Activated CD8-positive, alpha-beta memory T cell treated with anti-CD3 and anti-CD28 coated beads for 1 hour (primary cell): ENCODE data around the gene WDR48.
A peak's percentile ranks its signal among the peaks of the same experiment; 100 is the strongest.

Experiments used
- DNase-seq, 2 donors: peaks; one replicate each; pipeline ENCODE4 v3.0.0-alpha.2; 2020; ENCODE audit warnings: low read depth in 1 of 2; ENCODE audit errors: extremely low read depth in 1 of 2

WDR48 gene

DNA sequence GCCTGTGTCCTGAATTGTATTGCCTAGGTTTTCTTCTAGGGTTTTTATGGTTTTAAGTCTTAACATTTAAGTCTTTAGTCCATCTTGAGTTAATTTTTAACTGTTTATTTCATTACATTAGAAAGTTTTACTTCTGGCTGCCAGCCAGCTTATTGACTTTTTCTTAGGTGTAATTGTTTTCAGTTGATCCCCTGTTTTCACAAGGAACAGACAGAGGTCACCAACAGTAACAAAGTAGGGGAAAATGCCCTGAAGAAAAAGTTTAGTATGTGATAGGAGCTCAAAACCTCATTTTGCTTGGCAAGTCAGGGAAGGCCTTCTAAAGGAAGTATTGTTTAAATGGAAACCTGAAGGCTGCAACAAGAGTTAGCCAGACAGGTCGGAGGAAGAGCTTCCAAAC lies 10.4 kb downstream of the WDR48 start:
- DNase-seq, result no peak

DNA sequence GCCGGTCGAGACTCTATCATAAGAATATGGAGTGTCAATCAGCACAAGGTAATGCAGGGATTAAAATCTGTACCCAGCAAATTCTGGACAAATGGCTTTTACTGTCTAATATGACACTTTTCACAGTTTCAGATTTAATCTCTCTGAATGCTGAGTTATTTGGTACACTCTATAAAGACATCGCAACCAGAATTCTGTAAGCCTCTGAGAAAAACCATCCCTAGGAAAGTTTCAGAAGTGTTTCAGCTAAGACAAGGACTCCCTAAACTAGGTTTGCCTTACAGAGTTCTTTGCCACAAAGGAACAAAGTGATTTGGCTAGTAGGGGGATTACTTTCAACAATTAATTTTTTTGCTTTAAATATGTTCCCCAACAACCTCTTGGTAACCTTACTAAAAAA lies 11.3 kb downstream of the WDR48 start:
- DNase-seq, result no peak

DNA sequence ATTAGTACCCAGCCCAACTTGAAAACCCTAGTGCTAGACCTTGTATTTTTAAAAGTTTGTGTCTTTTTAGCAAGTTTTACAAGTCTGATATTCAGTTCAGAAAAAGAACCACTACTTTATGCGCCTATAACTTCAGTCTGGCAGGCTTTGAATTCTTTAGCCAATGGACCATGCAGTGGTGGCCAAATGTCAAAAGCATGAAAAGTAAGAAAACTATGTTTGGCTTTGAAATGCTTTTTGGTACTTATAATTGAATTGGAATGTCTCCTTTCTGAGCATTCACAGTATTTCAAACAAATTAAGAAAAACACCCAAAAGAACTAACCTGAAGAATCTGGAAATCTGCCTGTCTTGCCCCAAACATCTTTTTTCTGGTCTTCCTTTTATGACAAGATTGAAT lies 12.8 kb downstream of the WDR48 start:
- no peak for DNase-seq

DNA sequence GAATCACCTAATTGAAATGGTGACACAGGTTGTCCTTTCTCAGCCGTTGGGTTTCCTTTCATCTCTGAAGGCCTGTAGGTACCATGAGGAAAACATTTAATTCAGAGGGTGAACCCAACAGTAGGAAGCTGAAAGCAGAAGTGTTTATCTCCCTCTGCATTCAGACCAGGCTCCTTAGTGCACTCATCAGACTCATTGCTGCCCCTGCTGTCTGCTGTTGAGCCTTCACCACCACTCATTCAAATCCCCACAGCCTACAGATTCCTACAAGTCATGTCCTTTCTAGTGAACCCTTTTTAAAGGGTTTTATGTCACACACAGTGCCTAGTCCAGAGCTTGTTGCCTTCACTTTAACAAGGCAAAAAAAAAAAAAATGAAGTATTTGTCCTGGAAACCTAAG lies 13.4 kb downstream of the WDR48 start:
- peak in 1 of 2 donors; percentile 0 for DNase-seq

DNA sequence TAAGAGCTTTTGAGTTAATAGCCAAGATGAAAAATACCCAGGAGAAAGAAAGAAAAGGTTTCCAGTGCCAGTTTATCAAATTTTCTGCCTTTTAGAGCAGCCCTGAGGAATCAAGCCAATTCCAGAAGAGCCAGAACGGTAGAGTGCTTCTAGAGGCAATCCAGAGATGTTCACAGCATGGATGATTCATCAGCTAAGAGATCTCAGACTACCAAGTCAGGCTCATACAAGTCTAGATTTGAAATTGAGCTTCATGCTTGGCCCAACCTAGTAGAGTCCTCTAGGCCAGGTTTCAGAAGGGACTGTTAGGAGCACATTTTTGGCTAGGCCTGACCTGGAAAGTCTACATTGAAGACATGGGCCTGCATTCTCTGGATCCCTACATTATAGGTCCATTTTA lies 15.5 kb downstream of the WDR48 start:
- DNase-seq, result no peak

DNA sequence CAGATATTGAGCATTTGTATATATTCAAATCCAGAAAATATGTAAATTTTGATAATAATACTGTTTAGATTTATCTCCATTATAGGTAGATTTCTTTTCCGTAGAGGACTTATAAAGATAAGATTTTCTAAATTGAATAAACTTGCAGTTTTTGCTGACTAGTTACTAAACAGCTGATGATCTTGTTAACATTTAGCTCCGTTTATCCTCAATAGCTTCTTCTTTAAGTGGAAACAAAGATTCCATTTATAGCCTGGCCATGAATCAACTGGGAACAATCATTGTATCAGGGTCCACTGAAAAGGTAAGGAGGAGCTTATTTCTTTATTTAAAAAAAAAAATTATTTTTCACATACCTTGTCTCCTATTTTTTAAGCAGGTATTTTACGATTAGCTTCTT lies 16.7 kb downstream of the WDR48 start:
- DNase-seq, result no peak

DNA sequence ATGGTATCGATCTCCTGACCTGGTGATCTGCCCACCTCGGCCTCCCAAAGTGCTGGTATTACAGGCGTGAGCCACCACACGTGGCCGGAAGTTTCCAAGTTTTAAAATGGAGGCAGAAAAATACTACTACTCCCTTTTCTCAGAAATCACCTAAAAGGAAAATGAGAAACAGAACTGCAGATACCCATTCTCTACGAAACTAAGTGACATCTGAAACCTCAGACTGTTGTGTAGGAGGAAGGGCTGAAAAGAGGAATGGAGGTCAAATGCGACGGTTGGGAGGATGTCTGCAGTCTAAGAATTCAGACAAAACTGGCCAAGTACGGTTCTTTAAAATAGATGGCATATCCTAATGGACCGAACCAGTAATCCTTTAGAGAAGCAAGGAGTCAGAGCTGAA lies 24.1 kb downstream of the WDR48 start:
- DNase-seq, result no peak

DNA sequence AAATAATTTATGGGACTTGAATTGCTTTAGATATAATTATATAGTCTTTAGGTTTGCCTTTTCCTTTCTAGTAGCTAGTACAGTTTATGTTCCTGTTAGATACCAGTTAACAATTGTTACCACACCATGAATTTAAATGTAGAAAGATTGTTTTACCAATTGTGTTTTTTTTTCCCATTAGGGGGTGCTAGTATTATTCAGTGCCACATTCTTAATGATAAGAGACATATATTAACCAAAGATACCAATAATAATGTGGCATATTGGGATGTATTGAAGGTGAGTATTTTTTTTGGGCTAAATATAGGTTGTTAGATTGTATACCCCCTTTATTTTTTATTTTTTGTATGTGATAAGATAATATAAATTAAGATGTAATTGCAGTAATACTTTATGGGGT lies 27.7 kb downstream of the WDR48 start:
- DNase-seq, result no peak

DNA sequence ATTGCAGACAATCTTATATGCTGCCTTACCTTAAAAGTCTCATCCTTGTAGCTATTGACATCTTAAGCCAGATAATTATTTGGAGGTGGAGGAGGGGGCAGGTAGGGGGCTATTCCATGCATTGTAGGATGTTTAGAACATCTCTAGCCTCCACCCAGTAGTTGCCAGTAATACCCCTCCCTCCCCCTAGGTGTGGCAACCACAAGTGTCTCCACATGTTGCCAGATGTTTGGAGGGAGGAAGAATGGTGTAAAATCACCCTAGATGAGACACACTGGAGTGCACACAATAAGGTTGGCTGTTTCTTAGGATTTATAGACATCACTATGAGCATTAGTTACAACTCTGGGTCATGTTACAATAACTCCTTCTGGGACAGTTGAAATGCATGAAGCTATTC lies 28.2 kb downstream of the WDR48 start:
- DNase-seq, result no peak

DNA sequence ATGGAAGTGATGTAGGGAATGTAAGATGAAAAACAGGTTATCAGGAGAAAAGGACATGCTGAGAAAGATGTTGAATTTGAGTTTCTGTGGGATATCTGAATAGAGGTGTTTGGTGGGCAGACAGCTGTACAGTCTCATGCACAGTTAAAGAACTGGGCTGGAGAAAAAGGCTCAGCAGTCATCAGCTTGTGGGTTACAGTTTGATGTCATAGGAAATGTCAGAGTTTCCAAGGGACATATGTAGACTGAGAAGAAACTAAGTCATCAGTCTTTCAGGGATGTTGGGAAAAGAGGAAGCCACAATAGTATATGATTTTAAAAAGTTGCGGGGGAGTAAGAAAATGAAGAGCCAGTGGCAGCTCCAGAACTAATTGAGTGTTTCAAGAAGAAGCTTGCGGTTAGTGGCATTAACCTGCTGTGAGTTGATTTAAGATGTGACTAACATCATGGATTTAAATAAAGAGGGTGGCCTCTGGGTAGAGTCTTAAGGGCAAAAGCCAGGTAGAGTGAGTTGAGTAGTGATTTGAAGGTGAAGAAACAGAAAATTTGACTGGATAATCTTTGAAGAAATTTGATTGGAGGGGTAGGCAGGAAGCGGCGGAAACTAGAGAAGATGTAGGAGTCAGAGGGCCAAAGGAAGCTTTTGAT lies 31.0 kb downstream of the WDR48 start:
- DNase-seq, result no peak

DNA sequence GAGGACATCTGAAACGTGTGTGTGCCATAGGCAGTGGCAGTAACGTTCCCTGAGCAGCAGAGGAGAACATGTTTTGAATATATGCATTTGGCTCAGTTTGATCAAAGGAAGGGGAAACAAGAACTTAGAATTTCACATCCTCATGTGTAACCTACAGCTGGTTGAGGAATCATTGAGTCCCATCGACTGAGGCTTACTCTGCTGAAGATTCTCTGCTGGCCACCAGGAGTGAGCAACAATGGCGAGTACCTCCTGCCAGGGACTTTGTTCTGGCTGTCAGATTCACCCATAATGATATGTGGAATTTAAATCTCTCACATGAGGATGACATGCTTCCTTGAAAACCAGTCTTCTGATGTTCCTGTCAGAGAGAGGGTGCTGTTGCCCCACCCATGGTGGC lies 34.3 kb downstream of the WDR48 start:
- no peak for DNase-seq

DNA sequence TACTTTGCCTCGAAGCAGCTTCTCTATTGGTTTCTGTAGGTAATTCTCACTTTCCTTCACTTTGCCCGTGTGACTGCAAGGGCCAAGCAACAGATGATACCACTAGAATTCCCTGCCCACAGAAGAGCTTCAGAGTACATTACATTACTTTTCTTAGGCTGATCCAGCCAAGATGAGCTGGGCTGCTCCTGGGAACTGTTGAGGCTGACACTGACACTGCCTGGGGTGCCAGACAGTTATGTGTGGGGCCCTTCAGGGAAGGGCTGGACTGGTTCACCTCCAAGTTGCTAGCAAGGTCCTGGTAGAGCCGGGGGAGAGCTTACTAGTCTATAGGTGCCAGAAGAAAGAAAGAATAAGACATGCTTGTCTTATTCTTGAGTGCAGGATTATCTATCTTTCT lies 36.6 kb downstream of the WDR48 start:
- no peak for DNase-seq

DNA sequence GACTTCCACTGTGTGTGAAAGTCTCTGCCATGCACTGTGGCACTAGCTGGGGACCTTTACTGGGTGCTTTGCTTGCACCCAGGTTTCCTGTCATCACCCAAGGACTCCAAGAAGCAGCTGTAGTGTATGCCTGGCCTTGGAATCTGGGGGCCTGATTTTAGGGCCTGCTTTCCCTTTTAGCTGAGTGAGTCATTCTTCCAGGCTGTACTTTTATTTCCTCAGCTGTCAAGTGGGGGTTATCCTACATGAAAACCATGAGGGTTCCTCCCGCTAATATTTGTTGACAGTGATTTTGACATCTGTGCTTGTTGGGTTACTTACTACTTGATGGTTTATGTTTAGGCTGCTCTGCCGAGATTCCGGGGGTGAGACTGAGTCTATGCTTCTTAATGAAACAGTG lies 37.1 kb downstream of the WDR48 start:
- no peak for DNase-seq

DNA sequence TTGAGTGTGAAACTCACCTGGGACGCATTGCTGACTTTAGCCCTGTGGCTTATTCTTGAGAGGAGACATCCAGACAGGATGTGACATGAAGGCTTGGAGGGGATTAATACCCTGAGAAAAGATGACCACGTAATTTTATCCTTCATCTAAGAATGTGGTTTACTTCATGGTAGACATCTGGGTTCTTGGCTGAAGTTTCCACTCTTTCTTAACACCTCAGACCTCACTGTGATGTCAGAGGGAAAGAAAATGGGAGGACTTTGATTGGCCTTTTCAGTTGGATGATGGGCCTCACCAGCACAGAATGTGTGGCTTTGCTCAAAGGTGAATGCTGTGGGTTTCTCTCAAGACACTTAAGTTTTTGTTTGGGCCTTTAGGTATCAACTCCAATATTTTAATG lies 39.1 kb downstream of the WDR48 start:
- DNase-seq, result no peak

DNA sequence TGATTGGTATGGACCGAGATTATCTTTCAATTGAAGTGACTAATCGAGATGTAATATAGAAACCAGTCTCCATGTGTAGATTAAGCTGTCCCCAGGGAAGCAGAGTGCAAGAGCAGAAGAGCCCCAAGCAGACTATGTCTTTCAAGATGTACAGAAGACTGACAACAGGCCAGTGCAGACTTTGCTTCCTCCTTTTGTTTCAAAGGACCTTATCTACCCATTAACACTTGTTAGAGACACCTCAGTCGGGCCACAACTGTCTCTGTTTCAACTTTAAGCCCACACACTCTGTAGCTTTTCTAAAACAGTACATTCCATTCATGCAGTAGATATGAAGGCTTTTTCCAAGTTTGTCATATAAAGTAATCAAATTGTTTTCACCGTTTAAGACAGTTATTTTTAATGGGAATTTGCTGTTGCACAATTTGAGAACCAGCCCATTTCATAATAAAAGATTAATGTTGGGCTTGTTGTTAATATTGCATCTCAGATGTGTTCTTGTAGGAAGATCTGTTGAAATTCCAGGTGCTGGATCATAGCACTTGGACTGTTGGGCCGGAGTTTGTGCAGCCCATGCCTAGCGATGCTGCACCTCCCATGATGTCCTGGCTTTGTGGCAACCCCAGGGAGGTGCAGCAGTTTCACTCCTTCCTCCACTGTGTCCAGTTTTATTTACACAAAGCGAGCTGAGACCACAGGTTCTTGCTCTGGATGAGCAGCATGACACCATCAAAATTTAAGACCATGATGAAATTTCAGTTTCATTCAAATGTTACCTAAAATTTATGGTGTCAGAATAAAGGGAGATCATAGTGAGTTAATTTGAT lies 43.2 kb downstream of the WDR48 start:
- no peak for DNase-seq

DNA sequence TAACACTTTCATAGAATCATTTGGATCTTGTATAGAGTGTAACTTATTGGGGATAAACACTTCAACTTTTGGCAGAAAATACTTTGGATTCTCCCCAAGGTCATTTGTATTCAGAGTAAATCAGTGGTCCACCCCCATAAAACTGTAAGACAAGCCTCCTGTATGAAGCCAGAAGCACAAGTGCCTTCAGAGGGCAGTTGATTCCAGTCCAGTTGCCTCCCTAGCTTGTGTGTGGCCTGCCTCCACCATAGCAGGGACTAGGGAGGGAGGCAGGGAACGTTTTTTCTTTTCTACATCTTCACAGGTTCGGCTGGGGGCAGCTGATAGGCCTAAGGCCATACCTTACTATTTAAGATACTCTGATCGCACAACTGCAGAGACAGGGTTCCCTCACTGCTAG lies 44.0 kb downstream of the WDR48 start:
- DNase-seq, result no peak

DNA sequence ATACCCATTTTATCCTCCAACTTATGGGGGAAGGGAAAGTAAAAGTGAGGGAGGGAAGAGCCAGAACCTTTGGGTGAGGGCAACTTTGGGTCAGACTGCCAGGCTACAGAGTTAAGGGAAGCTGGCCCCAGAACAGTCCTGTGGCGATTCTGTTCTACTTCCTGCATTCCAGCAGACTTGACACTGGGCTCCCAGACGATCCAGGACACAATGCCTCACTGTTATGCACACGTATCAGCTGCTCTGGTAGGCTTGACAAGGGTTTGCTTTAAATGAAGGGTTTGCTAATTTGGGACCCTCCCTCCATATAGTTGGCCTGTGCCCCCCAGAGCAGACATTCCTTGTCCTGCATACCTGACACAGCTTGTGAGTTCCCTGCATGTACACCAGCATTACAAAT lies 45.0 kb downstream of the WDR48 start:
- DNase-seq, result no peak

DNA sequence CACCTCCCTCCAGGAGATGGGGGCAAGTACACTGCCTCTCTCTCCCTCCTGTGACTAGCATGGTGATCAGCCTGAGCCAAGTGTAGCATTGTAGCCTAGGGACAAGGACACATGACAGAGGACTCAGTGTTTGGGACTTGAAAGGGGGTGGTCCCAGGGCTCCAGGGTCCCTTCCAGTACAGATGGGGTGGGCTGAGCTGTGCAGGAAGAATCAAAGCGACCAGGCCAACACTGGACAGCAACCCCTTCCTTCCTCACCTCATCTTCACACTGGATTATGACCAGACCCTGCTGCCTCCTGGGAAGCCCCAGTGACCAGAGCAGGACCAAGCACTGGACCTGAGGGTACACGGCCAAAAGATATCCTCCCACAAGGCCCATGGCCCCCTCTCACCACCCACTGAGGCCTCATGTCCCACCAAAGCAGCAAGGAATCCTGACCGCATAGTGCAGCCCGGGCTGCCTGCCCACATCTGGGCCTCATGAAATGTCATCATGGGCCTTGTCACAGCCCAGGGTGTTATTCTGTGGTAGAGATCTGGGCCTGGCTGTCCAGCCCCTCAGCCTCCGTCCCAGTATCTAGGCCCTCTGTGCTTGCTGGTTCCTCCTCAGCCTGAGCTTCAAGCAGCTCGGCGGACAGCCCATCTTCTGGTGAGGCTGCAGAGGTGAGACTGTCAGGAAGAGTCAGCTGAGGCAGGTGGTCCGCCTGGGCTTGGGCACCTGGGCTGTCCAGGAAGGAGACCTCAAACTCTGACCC lies 46.1 kb downstream of the WDR48 start:
- DNase-seq, result no peak

DNA sequence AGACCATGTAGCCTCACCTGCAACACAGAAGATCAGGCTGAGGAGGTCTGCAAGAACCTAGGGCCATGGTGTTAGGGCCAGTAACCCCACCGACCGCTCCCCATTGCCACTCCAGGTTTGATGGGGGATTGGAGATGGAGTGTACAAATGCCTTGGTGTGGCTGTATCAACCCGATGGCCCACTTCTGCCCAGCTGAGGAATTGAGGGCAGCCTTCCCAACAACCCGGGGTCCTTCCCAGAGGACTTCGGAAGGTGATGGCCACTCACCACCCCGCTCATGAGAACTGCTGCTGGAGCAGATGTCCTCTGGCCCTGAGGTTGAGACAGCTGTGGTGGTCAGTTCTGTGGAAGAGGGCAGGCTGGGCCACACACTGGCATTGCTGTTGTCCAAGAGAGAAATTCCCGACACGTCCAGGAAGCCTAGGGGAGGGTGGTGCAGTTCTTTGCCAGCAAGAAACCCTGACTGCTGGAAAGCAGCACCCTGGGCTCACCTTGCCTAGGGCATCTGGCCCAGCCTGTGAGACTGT lies 46.7 kb downstream of the WDR48 start:
- DNase-seq, result no peak

DNA sequence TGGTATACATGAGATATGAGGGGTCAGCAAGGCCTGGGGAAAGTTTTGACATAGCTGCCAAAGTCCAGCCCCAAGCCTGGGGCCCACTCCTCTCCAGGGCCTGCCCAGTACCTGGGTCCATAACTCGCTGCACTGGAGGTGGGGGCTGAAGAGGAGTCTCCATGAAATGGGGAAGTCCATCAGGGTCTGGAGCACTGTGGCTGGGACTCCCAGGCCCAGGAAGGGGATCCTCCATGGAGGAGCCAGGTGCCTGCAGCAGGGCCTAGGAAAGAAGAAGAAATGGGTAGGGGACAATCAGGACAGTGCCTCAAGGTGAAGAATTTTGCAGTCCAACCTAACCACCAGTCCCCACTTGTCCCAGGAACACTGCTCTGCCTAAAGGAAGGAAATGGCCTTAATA lies 47.4 kb downstream of the WDR48 start:
- DNase-seq, result no peak

DNA sequence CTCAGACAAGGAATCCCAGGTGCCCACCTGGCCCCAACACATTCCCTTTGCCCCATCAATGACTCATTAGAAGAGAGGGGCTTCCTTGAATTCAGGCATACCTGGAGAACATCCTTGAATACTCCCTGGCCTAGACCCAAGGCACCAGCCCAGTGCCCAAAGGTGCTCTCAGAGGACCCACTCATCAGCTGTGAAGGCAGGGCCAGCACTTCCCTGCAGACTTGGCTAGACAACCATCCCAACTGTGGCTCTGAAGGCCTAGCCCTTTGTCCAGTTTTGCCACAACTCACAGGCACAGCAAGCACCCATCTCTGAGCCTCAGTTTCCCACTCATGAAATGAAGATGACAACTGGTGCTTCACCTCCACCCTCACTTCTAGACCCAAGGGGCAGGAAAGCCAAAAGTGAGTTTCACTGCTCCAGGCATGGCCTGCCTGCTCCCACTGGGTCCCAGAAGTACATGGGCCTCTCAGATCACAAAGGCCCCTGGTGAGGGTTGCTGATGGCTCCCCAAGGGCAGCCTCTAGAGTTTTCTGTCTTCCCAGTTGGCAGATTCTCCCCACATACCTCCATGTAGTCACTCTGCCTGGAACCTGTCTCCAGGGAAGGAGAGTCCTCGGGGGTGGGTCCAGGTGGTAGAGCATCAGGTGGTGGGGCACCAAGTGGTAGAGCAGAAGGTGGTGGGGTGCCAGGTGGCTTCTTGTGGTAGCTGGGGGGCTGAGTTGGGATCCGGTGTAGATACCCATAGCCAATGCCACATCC lies 48.1 kb downstream of the WDR48 start:
- no peak for DNase-seq
